ENCODE results near the gene NLGN3. TPM values are rescaled to one million over a fixed set of nuclear protein-coding genes. Genes with fewer than 3 reads are reported as not detected.

NLGN3 gene
- total and polyA plus RNA-seq, 2 donors (not counting 1 experiment from before 2014, with no cell fraction given): 0.41 to 0.83 TPM

- peak overlapping the region; percentile 77 for H3K9ac ChIP-seq (ENCODE audit: insufficient read depth, low read length)
- no peak for TF ChIP-seq EZH2 (IDR thresholded peaks at IDR 0.05; ENCODE audit: low read length, missing control alignments)
- TF ChIP-seq, protein P1, sequence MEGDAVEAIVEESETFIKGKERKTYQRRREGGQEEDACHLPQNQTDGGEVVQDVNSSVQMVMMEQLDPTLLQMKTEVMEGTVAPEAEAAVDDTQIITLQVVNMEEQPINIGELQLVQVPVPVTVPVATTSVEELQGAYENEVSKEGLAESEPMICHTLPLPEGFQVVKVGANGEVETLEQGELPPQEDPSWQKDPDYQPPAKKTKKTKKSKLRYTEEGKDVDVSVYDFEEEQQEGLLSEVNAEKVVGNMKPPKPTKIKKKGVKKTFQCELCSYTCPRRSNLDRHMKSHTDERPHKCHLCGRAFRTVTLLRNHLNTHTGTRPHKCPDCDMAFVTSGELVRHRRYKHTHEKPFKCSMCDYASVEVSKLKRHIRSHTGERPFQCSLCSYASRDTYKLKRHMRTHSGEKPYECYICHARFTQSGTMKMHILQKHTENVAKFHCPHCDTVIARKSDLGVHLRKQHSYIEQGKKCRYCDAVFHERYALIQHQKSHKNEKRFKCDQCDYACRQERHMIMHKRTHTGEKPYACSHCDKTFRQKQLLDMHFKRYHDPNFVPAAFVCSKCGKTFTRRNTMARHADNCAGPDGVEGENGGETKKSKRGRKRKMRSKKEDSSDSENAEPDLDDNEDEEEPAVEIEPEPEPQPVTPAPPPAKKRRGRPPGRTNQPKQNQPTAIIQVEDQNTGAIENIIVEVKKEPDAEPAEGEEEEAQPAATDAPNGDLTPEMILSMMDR (conservative IDR thresholded peaks at IDR 0.05 in 1 of 2, IDR thresholded peaks at IDR 0.05 in 1 of 2; ENCODE audit: low read depth in 1 of 2, low read length in 2 of 2): no peak
- peak overlapping the region; percentile 63 to 73 (median 70) for H3K4me3 ChIP-seq (replicated peaks in 1 of 4; ENCODE audit: control extremely low read depth in 1 of 4, insufficient read depth in 1 of 4, low read depth in 3 of 4, low read length in 4 of 4)
- peaks cover 2% of the 10 kb centered on the region for H3K79me2 ChIP-seq (ENCODE audit: control insufficient read depth, insufficient read depth, low read length)
- no peaks in the 10 kb centered on the region for H4K20me1 ChIP-seq (ENCODE audit: control insufficient read depth, extremely low read depth, insufficient read depth, low read length)
- no peaks in the 10 kb centered on the region for H3K27me3 ChIP-seq (ENCODE audit: control insufficient read depth, insufficient read depth, low read length)
- H2AFZ ChIP-seq (ENCODE audit: low read length): peak overlapping the region; percentile 49
- no peak for DNase-seq (ENCODE audit: low read depth in 2 of 2)
- peaks cover 15% of the 10 kb centered on the region for H3K36me3 ChIP-seq (ENCODE audit: control insufficient read depth, insufficient read depth, low read length)
- H3K27ac ChIP-seq (ENCODE audit: insufficient read depth, low read length): no peak overlapping the region
- no peaks in the 10 kb centered on the region for H3K4me1 ChIP-seq (ENCODE audit: control insufficient read depth, extremely low read depth, insufficient read depth, low read length)
- no peaks in the 10 kb centered on the region for H3K9me3 ChIP-seq (ENCODE audit: control insufficient read depth, insufficient read depth, low read depth, low read length)
- H3K4me2 ChIP-seq (ENCODE audit: extremely low read depth, insufficient read depth, low read length): peak overlapping the region; percentile 85
Observed at GRCh38 chrX:71118985-71119535, 25.6 kb upstream of the NLGN3 start.

DNA sequence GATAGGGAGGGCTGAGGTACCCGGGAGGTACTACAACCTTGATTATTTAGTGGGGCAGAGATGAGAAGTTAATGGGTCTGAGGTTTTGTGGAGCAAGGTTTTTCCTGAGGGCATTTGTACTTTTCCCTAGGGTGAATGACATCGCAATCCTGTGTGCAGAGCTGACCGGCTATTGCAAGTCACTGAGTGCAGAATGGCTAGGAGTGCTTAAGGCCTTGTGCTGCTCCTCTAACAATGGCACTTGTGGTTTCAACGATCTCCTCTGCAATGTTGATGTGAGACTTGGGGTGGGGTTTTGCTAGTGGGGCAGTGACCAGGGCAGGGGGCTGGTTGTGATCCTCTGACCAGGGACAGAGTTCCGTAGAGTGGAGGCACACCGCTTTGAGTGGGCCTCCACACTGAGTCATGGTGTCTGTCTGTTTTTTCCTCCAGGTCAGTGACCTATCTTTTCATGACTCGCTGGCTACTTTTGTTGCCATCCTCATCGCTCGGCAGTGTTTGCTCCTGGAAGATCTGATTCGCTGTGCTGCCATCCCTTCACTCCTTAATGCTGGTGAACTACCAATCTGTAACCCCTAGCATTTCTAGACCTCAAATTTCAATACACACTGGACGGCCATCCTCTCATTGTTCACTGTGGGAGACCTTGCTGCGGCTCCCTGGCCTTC lies 16.3 kb upstream of the NLGN3 start:
- H3K27me3 ChIP-seq (ENCODE audit: control insufficient read depth, insufficient read depth, low read length): no peaks in the 10 kb centered on the region
- no peaks in the 10 kb centered on the region for H3K9me3 ChIP-seq (ENCODE audit: control insufficient read depth, insufficient read depth, low read depth, low read length)
- H2AFZ ChIP-seq (ENCODE audit: low read length): no peak overlapping the region
- H3K27ac ChIP-seq (ENCODE audit: insufficient read depth, low read length): peak overlapping the region; percentile 16
- peaks cover 2% of the 10 kb centered on the region for H3K4me1 ChIP-seq (ENCODE audit: control insufficient read depth, extremely low read depth, insufficient read depth, low read length)
- peak in 1 of 2 donors; percentile 25 for DNase-seq (ENCODE audit: low read depth in 2 of 2)
- peaks cover 8% of the 10 kb centered on the region for H3K36me3 ChIP-seq (ENCODE audit: control insufficient read depth, insufficient read depth, low read length)
- no peaks in the 10 kb centered on the region for H4K20me1 ChIP-seq (ENCODE audit: control insufficient read depth, extremely low read depth, insufficient read depth, low read length)
- TF ChIP-seq, protein P1 (conservative IDR thresholded peaks at IDR 0.05 in 1 of 2, IDR thresholded peaks at IDR 0.05 in 1 of 2; ENCODE audit: low read depth in 1 of 2, low read length in 2 of 2): no peak
- no peak for TF ChIP-seq EZH2 (IDR thresholded peaks at IDR 0.05; ENCODE audit: low read length, missing control alignments)
- H3K4me3 ChIP-seq (replicated peaks in 1 of 4; ENCODE audit: control extremely low read depth in 1 of 4, insufficient read depth in 1 of 4, low read depth in 3 of 4, low read length in 4 of 4): no peak overlapping the region
- no peak overlapping the region for H3K4me2 ChIP-seq (ENCODE audit: extremely low read depth, insufficient read depth, low read length)
- H3K79me2 ChIP-seq (ENCODE audit: control insufficient read depth, insufficient read depth, low read length): no peaks in the 10 kb centered on the region
- H3K9ac ChIP-seq (ENCODE audit: insufficient read depth, low read length): no peak overlapping the region

- Histone ChIP-seq H3K4me3 (replicated peaks in 1 of 4; ENCODE audit: control extremely low read depth in 1 of 4, insufficient read depth in 1 of 4, low read depth in 3 of 4, low read length in 4 of 4) (no peak overlapping the region), H3K36me3 (ENCODE audit: control insufficient read depth, insufficient read depth, low read length) (peaks cover 8% of the 10 kb centered on the region), H3K4me2 (ENCODE audit: extremely low read depth, insufficient read depth, low read length) (peak overlapping the region; percentile 35), H2AFZ (ENCODE audit: low read length) (no peak overlapping the region), H3K27me3 (ENCODE audit: control insufficient read depth, insufficient read depth, low read length) (no peaks in the 10 kb centered on the region), H3K9ac (ENCODE audit: insufficient read depth, low read length) (no peak overlapping the region), H3K27ac (ENCODE audit: insufficient read depth, low read length) (peak overlapping the region; percentile 16), H4K20me1 (ENCODE audit: control insufficient read depth, extremely low read depth, insufficient read depth, low read length) (no peaks in the 10 kb centered on the region), H3K9me3 (ENCODE audit: control insufficient read depth, insufficient read depth, low read depth, low read length) (no peaks in the 10 kb centered on the region), H3K79me2 (ENCODE audit: control insufficient read depth, insufficient read depth, low read length) (no peaks in the 10 kb centered on the region), H3K4me1 (ENCODE audit: control insufficient read depth, extremely low read depth, insufficient read depth, low read length) (peaks cover 2% of the 10 kb centered on the region)
- no peak for TF ChIP-seq EZH2 (IDR thresholded peaks at IDR 0.05; ENCODE audit: low read length, missing control alignments)
- TF ChIP-seq, protein P1 (conservative IDR thresholded peaks at IDR 0.05 in 1 of 2, IDR thresholded peaks at IDR 0.05 in 1 of 2; ENCODE audit: low read depth in 1 of 2, low read length in 2 of 2): peak; percentile 70 to 78
- DNase-seq (ENCODE audit: low read depth in 2 of 2): peak; percentile 42 to 54
Observed at GRCh38 chrX:71128915-71129765, 15.5 kb upstream of the NLGN3 start.

All from fibroblast of lung (primary cell).